HG02973 (cell line): Measurements from ENCODE around the gene LPO.

Experiments
- ATAC-seq: cut with Tn5 transposase; IDR thresholded peaks from one replicate; pipeline ENCODE4 v1.9.1; 2021; ENCODE audit warnings: moderate library complexity; ENCODE audit not compliant: unreplicated experiment

The LPO gene

GRCh38 chr17:58315750-58316149 lies 77.4 kb downstream of the LPO start:
- no peak for ATAC-seq

- ATAC-seq: no peak
These were observed 78.0 kb downstream of the LPO start for GRCh38 chr17:58316260-58316960.

- ATAC-seq: peak; percentile 63
These were observed 79.2 kb downstream of the LPO start for GRCh38 chr17:58317421-58318064.

- no peak for ATAC-seq
These were observed 79.7 kb downstream of the LPO start for GRCh38 chr17:58318065-58318481.
